Neural progenitor cell (in vitro differentiated cells): ENCODE measurements around the gene ATG13. TPM values are rescaled to one million over a fixed set of nuclear protein-coding genes. Genes with fewer than 3 reads are reported as not detected.
"Not testable (repeated sequence)": the region's sequence is repeated elsewhere in the genome, so short reads cannot be mapped to it uniquely, and the experiment has no call there.

Experiments used
- DNase-seq: peaks from one replicate; pipeline ENCODE4 v3.0.0-alpha.2; 2016; ENCODE audit warnings: low spot score
- H2AFZ ChIP-seq: fragments of 200-600 bp; sonication (generic); replicated peaks from 2 replicates; pipeline ENCODE4 v1.6.1; 2016; ENCODE audit warnings: antibody characterized with exemption
- H3F3A ChIP-seq: fragments of 200-600 bp; sonication (generic); 2 replicates; pipeline ENCODE4 v1.6.1; 2016; ENCODE audit warnings: antibody characterized with exemption, low read depth
- H3K27ac ChIP-seq: fragments of 200-600 bp; sonication (generic); 2 replicates; pipeline ENCODE4 v1.5.1; 2016; ENCODE audit warnings: mild to moderate bottlenecking
- H3K27me3 ChIP-seq: fragments of 200-600 bp; sonication (generic); 2 replicates; pipeline ENCODE4 v1.6.1; 2016; ENCODE audit warnings: mild to moderate bottlenecking, moderate library complexity
- H3K36me3 ChIP-seq: fragments of 200-600 bp; sonication (generic); 2 replicates; pipeline ENCODE4 v1.5.1; 2016
- H3K4me1 ChIP-seq: fragments of 200-600 bp; sonication (generic); 2 replicates; pipeline ENCODE4 v1.6.1; 2016; ENCODE audit warnings: mixed run types
- H3K4me2 ChIP-seq: fragments of 200-600 bp; sonication (generic); 2 replicates; pipeline ENCODE4 v1.6.1; 2016
- H3K4me3 ChIP-seq: fragments of 200-600 bp; sonication (generic); 2 replicates; pipeline ENCODE4 v1.5.1; 2016
- H3K79me2 ChIP-seq: fragments of 200-600 bp; sonication (generic); 2 replicates; pipeline ENCODE4 v1.6.1; 2016; ENCODE audit warnings: low read depth
- H3K9ac ChIP-seq: fragments of 200-600 bp; sonication (generic); 2 replicates; pipeline ENCODE4 v1.6.1; 2016
- H3K9me3 ChIP-seq: fragments of 200-600 bp; sonication (generic); 2 replicates; pipeline ENCODE4 v1.5.1; 2016; ENCODE audit warnings: low read depth
- H4K20me1 ChIP-seq: fragments of 200-600 bp; sonication (generic); 2 replicates; pipeline ENCODE4 v1.6.1; 2016; ENCODE audit warnings: low read depth
- H3K27ac Mint-ChIP-seq: 3 replicates; pipeline ENCODE4 v1.8.0; 2021; ENCODE audit warnings: mixed read lengths
- H3K27me3 Mint-ChIP-seq: 2 replicates; pipeline ENCODE4 v1.8.0; 2022; ENCODE audit warnings: low read depth, mild to moderate bottlenecking, inconsistent platforms, moderate library complexity, mixed read lengths; ENCODE audit not compliant: insufficient read depth
- H3K36me3 Mint-ChIP-seq: 3 replicates; pipeline ENCODE4 v1.8.0; 2021; ENCODE audit warnings: mixed read lengths
- H3K4me1 Mint-ChIP-seq: 3 replicates; pipeline ENCODE4 v1.8.0; 2021; ENCODE audit warnings: mixed read lengths
- H3K4me3 Mint-ChIP-seq: 3 replicates; pipeline ENCODE4 v1.8.0; 2021; ENCODE audit warnings: mild to moderate bottlenecking, moderate library complexity, mixed read lengths
- H3K9me3 Mint-ChIP-seq: 3 replicates; pipeline ENCODE4 v1.8.0; 2020; ENCODE audit warnings: mixed read lengths
- EZH2 ChIP-seq: fragments of 200-600 bp; sonication (generic); IDR thresholded peaks from 2 replicates; pipeline ENCODE4 v1.6.1; 2017; ENCODE audit warnings: antibody characterized with exemption, mild to moderate bottlenecking, moderate library complexity
- EZH2phosphoT487 ChIP-seq: fragments of 200-600 bp; sonication (generic); IDR thresholded peaks from 2 replicates; pipeline ENCODE4 v1.6.1; 2017; ENCODE audit warnings: antibody characterized with exemption
- total RNA-seq: library from RNA; depleted of rRNA; stranded (reverse); fragments of >200 nt; gene quantifications from 2 replicates; pipeline ENCODE4 v1.2.3, GENCODE V29; 2015; ENCODE audit warnings: low replicate concordance
- TF ChIP-seq, protein P1 (sequence below): fragments of 200-600 bp; sonication (generic); IDR thresholded peaks from 2 replicates; pipeline ENCODE4 v1.5.1; 2017; ENCODE audit warnings: antibody characterized with exemption, mild to moderate bottlenecking

The ATG13 gene
- total RNA-seq, 1 donor from 2014 or later: 75.4 TPM

DNA sequence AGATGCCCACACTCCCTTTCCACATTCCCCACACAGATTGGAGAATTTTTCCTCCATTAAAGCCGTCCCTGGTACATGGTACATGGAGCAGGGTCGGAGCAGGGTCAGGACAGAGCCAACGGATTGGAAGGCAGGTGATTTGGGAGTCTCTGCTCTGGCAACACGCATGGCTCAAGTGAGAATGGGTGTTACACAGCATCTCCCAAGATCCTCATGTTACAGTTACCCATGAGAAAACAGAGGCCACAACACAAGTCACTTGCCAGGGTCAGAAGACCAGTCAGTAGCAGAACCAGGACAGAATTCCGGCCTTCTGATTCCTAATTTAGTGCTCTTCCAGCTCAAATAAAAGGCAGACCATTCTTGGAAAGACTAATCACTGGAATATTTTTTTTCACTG, 94.0 kb downstream of the ATG13 start:
- Mint-ChIP-seq H3K9me3 (no peaks in the 10 kb centered on the region), H3K4me1 (no peaks in the 10 kb centered on the region), H3K4me3 (no peak overlapping the region), H3K36me3 (no peaks in the 10 kb centered on the region), H3K27ac (no peak overlapping the region), H3K27me3 (peaks cover 2% of the 10 kb centered on the region)
- Histone ChIP-seq H3K4me3 (no peak overlapping the region), H2AFZ (no peak overlapping the region), H3K36me3 (no peaks in the 10 kb centered on the region), H4K20me1 (no peaks in the 10 kb centered on the region), H3K4me2 (no peak overlapping the region), H3K9me3 (no peaks in the 10 kb centered on the region), H3K27ac (no peak overlapping the region), H3K27me3 (no peaks in the 10 kb centered on the region), H3F3A (no peaks in the 10 kb centered on the region), H3K4me1 (no peaks in the 10 kb centered on the region), H3K9ac (no peak overlapping the region), H3K79me2 (no peaks in the 10 kb centered on the region)
- no peak for DNase-seq
- TF ChIP-seq, protein P1, sequence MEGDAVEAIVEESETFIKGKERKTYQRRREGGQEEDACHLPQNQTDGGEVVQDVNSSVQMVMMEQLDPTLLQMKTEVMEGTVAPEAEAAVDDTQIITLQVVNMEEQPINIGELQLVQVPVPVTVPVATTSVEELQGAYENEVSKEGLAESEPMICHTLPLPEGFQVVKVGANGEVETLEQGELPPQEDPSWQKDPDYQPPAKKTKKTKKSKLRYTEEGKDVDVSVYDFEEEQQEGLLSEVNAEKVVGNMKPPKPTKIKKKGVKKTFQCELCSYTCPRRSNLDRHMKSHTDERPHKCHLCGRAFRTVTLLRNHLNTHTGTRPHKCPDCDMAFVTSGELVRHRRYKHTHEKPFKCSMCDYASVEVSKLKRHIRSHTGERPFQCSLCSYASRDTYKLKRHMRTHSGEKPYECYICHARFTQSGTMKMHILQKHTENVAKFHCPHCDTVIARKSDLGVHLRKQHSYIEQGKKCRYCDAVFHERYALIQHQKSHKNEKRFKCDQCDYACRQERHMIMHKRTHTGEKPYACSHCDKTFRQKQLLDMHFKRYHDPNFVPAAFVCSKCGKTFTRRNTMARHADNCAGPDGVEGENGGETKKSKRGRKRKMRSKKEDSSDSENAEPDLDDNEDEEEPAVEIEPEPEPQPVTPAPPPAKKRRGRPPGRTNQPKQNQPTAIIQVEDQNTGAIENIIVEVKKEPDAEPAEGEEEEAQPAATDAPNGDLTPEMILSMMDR: no peak
- no peak for TF ChIP-seq EZH2
- no peak for TF ChIP-seq EZH2phosphoT487

DNA sequence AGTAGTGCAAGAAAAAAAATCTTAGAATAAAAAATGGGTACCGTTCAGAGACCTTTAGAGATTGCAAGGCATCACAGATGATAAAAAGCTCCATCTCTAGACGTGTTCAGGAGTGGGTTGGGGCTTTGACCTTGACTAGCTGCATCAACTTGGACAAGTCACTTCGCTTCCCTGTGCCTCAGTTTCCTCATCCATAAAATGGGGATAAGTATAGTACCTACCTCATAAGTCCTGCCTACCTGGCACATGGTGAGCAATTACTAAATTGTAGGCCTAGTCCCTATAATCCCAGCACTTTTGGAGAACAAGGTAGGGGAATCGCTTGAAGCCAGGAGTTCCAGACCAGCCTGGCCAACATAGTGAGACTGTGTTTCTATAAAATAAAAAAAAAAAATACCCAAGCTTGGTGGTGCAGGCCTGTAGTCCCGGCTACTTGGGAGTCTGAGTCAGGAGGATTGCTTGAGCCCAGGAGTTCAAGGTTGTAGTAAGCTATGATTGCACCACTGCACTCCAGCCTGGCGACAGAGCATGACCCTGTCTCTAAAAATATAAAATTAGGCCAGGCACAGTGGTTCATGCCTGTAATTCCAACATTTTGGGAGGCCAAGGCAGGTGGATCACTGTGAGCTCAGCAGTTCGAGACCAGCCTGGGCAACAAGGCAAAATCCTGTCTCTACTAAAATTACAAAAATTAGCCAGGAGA, 95.7 kb downstream of the ATG13 start:
- no peak overlapping the region for H3K27ac Mint-ChIP-seq
- no peak overlapping the region for H3K4me2 ChIP-seq
- H4K20me1 ChIP-seq: no peaks in the 10 kb centered on the region
- H3K79me2 ChIP-seq: no peaks in the 10 kb centered on the region
- DNase-seq: no peak
- TF ChIP-seq EZH2phosphoT487 (no peak), EZH2 (no peak)
- TF ChIP-seq, protein P1: no peak
- H3F3A ChIP-seq: no peaks in the 10 kb centered on the region
- H3K36me3 ChIP-seq: no peaks in the 10 kb centered on the region
- no peaks in the 10 kb centered on the region for H3K9me3 ChIP-seq
- H3K4me1 Mint-ChIP-seq: no peaks in the 10 kb centered on the region
- H3K27ac ChIP-seq: no peak overlapping the region
- H2AFZ ChIP-seq: no peak overlapping the region
- H3K9ac ChIP-seq: no peak overlapping the region
- H3K9me3 Mint-ChIP-seq: no peaks in the 10 kb centered on the region
- H3K4me3 ChIP-seq: no peak overlapping the region
- no peaks in the 10 kb centered on the region for H3K36me3 Mint-ChIP-seq
- no peaks in the 10 kb centered on the region for H3K4me1 ChIP-seq
- H3K4me3 Mint-ChIP-seq: no peak overlapping the region
- no peaks in the 10 kb centered on the region for H3K27me3 ChIP-seq
- H3K27me3 Mint-ChIP-seq: peaks cover 2% of the 10 kb centered on the region

DNA sequence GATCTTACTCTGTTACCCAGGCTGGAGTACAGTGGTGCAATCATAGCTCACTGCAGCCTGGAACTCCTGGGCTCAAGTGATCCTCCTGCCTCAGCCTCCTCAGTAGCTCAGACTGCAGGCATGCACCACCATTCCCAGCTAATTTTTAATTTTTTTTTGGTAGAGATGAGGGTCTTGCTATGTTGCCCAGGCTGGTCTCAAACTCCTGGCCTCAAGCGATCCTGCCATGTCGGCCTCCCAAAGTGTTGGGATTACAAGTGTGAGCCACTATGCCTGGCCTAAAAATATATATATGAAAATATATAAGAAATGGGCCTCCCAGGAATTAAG, 100.4 kb downstream of the ATG13 start:
- not testable (repeated sequence) for H3K4me2 ChIP-seq, H3F3A ChIP-seq, H3K4me1 Mint-ChIP-seq, H3K36me3 ChIP-seq, H3K27ac Mint-ChIP-seq, H3K4me1 ChIP-seq, H3K9me3 Mint-ChIP-seq, H3K9ac ChIP-seq, H3K4me3 Mint-ChIP-seq, H3K9me3 ChIP-seq, H2AFZ ChIP-seq, DNase-seq, H4K20me1 ChIP-seq, H3K27me3 ChIP-seq, H3K27ac ChIP-seq, H3K4me3 ChIP-seq, H3K36me3 Mint-ChIP-seq, H3K79me2 ChIP-seq
- H3K27me3 Mint-ChIP-seq: peaks cover 10% of the 10 kb centered on the region

DNA sequence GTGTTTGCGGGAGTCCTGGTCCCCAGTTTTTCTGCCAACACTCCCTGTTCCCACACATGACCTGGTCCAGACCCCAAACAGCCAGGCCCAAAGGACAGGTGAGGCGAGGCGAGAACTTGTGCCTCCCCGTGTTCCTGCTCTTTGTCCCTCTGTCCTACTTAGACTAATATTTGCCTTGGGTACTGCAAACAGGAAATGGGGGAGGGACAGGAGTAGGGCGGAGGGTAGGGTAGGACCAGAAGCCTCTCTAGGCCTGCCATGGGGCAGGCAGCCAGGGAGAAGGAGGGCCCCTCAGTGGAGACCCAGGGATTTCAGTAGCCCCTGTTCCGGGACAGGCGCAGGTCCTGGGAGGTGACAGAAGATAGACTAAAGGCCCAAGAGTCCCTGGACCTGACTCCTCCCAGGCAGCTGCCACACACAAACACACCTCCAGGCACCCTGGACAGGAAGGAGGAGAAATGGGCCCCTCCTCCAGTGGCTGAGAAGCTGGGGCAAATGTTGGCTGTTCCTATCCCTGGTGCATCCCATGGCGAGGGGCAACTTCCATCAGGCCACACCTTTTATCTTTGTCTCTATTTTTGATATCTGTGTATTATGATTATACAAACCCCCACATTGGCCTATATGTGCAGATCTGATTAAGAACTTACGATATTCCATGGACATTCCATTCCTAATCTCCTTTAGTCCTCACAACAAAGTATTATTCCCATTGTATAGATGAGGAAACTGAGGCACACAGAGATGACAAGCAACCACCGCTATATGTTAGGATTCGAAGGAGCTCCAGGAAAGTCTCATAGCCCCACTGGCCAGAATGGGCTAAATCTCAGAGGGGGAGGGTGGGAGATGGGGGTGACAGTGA, 101.0 kb downstream of the ATG13 start:
- no peaks in the 10 kb centered on the region for H3K79me2 ChIP-seq
- H3K4me1 Mint-ChIP-seq: peaks cover 5% of the 10 kb centered on the region
- no peak overlapping the region for H3K4me3 ChIP-seq
- no peaks in the 10 kb centered on the region for H3F3A ChIP-seq
- H3K27me3 ChIP-seq: no peaks in the 10 kb centered on the region
- H4K20me1 ChIP-seq: no peaks in the 10 kb centered on the region
- H3K27me3 Mint-ChIP-seq: peaks cover 10% of the 10 kb centered on the region
- no peak overlapping the region for H3K27ac ChIP-seq
- no peak for DNase-seq
- H3K4me1 ChIP-seq: no peaks in the 10 kb centered on the region
- H2AFZ ChIP-seq: no peak overlapping the region
- TF ChIP-seq EZH2 (no peak), EZH2phosphoT487 (no peak)
- TF ChIP-seq, protein P1: no peak
- H3K36me3 Mint-ChIP-seq: no peaks in the 10 kb centered on the region
- no peak overlapping the region for H3K4me2 ChIP-seq
- no peaks in the 10 kb centered on the region for H3K36me3 ChIP-seq
- no peaks in the 10 kb centered on the region for H3K9me3 ChIP-seq
- H3K4me3 Mint-ChIP-seq: no peak overlapping the region
- H3K27ac Mint-ChIP-seq: no peak overlapping the region
- no peak overlapping the region for H3K9ac ChIP-seq
- H3K9me3 Mint-ChIP-seq: no peaks in the 10 kb centered on the region
